ENCODE data around the gene FBXW8.
A peak's percentile ranks its signal among the peaks of the same experiment; 100 is the strongest.

The FBXW8 gene

DNA sequence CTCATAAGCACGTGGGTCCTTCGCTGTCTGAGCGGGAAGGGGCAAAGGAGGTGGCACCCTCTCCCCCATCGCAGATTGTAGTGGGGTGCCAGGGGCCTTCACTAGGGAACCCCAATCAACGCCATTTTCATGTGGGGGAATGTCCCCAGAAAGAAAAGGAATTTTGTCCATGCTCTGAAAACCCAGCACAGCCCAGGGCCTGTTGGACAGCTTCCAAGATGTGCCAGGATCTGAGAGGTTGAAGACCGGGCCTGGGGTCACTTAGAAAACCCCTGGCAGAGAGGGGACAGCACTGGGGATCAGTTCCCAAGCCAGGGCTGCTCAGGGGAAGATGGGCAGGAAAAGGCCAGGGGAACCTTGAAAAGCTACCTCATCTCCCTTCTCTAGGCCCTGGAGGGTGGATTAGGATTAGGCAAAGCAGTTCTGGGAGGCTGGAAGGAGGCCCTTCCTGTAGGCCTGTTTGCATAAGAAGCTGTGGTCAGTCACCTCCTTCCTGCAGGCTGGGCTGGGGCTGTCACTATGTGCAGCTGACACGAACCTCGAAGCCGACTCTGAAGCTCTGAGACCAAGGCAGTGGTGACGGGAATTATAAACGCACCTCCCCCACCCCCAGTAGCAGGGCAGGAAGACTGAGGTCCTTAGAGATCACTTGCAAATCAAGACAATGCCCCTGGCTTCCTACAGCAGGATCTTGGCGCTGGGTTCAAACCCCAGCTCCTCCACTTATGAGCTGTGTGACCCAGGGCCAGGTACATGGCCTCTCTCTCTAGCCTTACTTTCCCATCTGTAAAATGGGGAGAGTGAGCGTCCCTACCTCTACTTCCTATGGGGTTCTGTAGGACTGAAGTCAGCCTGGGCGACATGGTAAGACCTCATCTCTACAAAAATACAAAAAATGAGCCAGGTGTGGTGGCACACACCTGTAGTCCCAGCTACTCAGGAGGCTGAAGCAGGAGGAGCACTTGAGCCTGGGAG is 159.5 kb downstream of the FBXW8 start:
- TF ChIP-seq CTCF (IDR thresholded peaks at IDR 0.05; ENCODE audit: insufficient read depth, low read depth, low read length, missing control alignments) = no peak
- no peak overlapping the region for H3K4me3 ChIP-seq (ENCODE audit: low read depth, low read length)
- peak; percentile 42 for DNase-seq (ENCODE audit: low read depth)

GRCh38 chr12:117071009-117071408 is 160.3 kb downstream of the FBXW8 start:
- TF ChIP-seq CTCF (IDR thresholded peaks at IDR 0.05; ENCODE audit: insufficient read depth, low read depth, low read length, missing control alignments) = no peak
- no peak overlapping the region for H3K4me3 ChIP-seq (ENCODE audit: low read depth, low read length)
- no peak for DNase-seq (ENCODE audit: low read depth)

GRCh38 chr12:117072106-117072505 is 161.4 kb downstream of the FBXW8 start:
- H3K4me3 ChIP-seq (ENCODE audit: low read depth, low read length) = no peak overlapping the region
- no peak for TF ChIP-seq CTCF (IDR thresholded peaks at IDR 0.05; ENCODE audit: insufficient read depth, low read depth, low read length, missing control alignments)
- DNase-seq (ENCODE audit: low read depth) = no peak

GRCh38 chr12:117072736-117073490 is 162.2 kb downstream of the FBXW8 start:
- TF ChIP-seq CTCF (IDR thresholded peaks at IDR 0.05; ENCODE audit: insufficient read depth, low read depth, low read length, missing control alignments) = no peak
- DNase-seq (ENCODE audit: low read depth) = no peak

DNA sequence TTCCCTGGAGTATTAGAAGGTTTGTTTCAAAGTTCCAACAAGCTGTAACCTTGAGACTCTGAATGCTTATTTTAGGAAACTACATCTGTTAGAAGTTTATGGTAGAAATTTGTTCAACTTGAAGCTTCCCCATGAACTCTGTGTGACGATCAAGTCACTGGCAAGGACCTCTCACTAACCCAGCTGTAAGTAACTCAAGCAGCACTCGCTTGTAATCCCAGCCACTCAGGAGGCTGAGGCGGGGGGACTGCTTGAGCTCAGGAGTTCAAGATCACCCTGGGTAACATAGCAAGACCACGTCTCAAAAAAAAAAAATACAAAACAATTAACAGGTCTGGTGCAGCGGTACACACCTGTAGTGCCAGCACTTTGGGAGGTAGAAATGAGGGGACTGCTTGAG is 162.9 kb downstream of the FBXW8 start:
- TF ChIP-seq CTCF (IDR thresholded peaks at IDR 0.05; ENCODE audit: insufficient read depth, low read depth, low read length, missing control alignments) = no peak
- DNase-seq (ENCODE audit: low read depth) = no peak
- no peak overlapping the region for H3K4me3 ChIP-seq (ENCODE audit: low read depth, low read length)

More at GRCh38 chr12:117072736-117073490, 162.2 kb downstream of the FBXW8 start:
- H3K4me3 ChIP-seq (ENCODE audit: low read depth, low read length) = no peak overlapping the region

DNA sequence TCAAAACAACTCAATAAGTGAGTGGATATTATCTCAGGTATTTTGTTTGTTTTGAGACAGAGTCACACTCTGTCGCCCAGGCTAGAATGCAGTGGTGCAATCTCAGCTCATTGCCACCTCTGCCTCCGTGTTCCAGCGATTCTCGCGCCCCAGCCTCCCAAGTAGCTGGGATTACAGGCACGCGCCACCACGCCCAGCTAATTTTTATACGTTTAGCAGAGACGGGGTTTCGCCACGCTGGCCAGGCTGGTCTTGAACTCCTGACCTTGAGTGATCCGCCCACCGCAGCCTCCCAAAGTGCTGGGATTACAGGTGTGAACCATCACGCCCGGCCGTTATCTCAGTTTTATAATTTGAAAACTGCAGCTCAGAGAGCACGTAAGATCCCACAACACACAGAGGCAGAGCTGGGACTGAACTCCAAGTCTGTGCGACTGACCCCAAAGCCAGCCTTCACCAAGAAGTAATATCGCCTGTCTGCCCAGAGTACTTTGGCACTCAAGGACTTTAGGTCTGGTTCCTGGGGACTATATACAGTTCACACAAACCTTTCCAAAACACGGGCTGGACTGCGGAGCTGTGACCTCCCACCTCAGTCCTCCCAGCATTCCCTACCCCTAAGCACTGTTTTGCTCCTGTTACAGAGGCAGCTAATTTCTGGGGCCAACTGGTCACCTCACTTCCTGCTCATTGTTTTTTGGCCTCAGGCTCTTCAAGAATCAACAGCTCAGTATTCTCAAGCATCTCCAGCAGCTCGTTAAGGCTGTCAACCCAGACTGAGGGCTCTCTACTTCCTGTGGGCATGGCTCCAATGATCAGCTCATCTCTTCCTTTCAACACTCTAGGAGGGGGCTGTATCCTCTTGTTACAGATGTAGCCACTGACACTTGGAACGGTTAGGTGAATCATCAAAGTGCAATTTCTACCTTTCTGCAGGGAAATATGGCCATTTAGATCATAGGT is 165.9 kb downstream of the FBXW8 start:
- no peak for DNase-seq (ENCODE audit: low read depth)
- TF ChIP-seq CTCF (IDR thresholded peaks at IDR 0.05; ENCODE audit: insufficient read depth, low read depth, low read length, missing control alignments) = no peak
- no peak overlapping the region for H3K4me3 ChIP-seq (ENCODE audit: low read depth, low read length)

Measured in GM12865 (cell line).